ENCODE data around the gene CNOT3.

DNA sequence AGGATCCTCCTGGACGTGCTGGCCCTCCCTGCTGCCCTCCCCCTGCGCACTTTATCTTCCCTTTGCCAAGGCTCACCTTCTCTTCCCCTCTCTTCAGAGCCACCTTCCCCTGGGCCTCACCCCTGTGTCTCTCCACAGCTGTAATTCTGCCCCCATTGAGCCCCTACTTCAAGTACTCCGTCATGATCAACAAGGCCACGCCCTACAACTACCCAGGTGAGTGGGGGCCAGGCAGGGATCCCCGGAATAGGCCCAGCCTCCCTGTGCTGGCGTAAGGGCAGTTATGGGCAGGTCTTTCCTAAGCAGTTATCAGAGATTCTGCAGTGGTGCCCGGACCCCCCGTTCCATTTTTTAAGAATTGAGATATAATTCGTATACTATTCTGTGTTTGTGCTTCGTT, 31.8 kb upstream of the CNOT3 start:
- no peak for TF ChIP-seq YY1 (IDR thresholded peaks at IDR 0.05; ENCODE audit: insufficient read depth, insufficient read length)
- TF ChIP-seq ZNF274 (IDR thresholded peaks at IDR 0.05; ENCODE audit: low read depth, low read length): no peak
- TF ChIP-seq SUZ12 (IDR thresholded peaks at IDR 0.05; ENCODE audit: extremely low read depth, insufficient read depth, insufficient read length): no peak

All from NT2/D1 (cell line).